Lung microvascular endothelial cell (primary cell): ENCODE measurements around the gene C4orf33. TPM values are rescaled to one million over a fixed set of nuclear protein-coding genes. Genes with fewer than 3 reads are reported as not detected.
"Not testable (repeated sequence)": the region's sequence is repeated elsewhere in the genome, so short reads cannot be mapped to it uniquely, and the experiment has no call there.

ENCODE experiments used
- DNase-seq, 2 donors: peaks; one replicate each; pipeline versions ENCODE4 v3.0.0 to v3.0.0-alpha.2; 2010; ENCODE audit warnings: low read depth in 2 of 2
- total RNA-seq: library from RNA; depleted of rRNA; stranded (reverse); fragments of >200 nt; gene quantifications from 2 replicates; pipeline ENCODE4 v1.2.1, GENCODE V29; 2014

C4orf33 gene
- total RNA-seq = 1.6 and 3.5 TPM in 2 replicates

- peak; percentile 62 to 78 for DNase-seq
Observed at GRCh38 chr4:129095811-129096454, at the start of gene C4orf33. TSS of gene C4orf33 (plus strand) at chr4:129096152. CDS start at chr4:129102611, 6,459 bp downstream.

GRCh38 chr4:129059028-129059427 is 36.9 kb upstream of the C4orf33 start:
- no peak for DNase-seq

- no peak for DNase-seq
Observed at GRCh38 chr4:129062580-129062979, 33.4 kb upstream of the C4orf33 start.

DNA sequence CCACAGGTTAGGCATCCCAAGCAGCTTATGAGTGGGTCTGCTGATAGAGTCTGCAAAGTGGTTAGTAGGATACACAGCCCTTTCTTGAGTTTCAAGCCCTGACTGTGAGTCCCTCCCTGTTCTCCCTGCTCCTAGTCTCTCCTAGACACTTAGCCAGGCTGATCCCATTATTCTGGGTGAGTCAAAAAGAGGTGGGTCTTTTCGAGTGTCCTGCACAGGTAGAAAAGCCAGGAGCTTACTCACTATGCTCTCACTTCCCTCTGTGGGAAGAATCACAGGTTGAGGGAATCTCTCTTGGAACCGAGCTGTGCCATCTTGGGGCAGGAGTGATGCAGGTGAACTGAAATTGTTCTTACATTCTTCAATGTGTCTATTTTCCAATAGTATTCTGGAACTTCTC is 32.3 kb upstream of the C4orf33 start:
- DNase-seq = no peak

DNA sequence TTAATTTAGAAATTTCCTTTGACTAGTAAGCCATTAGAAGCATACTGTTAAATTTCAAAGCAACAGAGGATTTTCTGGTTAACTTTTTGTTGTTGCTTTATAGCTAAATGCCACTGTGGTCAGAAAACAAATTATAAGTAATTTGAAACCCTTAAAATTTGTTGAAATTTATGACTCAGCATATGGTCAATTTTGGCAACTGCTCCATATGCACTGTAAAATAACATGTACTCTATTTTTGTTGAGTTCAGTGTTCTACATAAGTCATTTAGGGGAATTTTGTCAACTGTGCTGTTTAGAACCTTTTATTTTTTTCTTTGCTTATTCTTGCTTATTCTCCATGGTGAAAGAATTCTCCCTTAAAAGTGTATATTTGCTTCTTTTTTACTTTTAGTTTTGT is 31.2 kb upstream of the C4orf33 start:
- no peak for DNase-seq

GRCh38 chr4:129069537-129069936 is 26.4 kb upstream of the C4orf33 start:
- DNase-seq = not testable (repeated sequence)

DNA sequence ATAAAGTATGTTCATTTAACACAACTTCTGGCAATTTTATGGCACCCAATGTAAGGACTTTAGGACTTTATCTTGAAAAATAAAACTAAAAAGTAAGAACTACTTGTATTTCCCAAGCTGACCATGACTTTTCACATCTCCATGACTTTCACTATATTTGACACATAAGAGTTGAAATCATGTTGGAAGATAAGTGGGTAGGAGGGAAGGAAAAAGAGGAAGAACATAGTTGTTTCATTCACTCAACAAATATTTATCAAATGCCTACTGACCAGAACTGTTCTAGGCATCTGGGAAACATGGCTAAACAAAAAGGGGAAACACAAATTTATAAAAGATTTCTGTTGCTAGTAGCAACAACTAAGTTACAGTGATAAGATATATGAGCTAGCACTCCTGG is 18.6 kb upstream of the C4orf33 start:
- DNase-seq = no peak

DNA sequence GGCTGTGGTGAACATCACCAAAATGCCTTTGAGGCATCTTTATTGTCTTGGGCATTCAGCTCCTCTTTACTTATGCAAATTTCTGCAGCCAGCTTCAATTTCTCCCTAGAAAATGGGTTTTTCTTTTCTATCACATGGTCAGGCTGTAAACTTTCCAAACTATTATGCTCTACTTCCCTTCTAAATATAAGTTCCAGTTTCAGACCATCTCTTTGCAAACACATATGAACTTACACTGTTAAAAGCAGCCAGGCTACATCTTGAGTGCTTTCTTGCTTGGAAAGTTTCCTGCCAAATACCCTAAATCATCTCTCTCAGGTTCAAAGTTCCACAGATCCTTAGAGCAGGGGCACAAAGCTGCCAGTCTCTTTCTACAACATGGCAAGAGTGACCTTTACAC is 15.8 kb upstream of the C4orf33 start:
- DNase-seq = no peak

DNA sequence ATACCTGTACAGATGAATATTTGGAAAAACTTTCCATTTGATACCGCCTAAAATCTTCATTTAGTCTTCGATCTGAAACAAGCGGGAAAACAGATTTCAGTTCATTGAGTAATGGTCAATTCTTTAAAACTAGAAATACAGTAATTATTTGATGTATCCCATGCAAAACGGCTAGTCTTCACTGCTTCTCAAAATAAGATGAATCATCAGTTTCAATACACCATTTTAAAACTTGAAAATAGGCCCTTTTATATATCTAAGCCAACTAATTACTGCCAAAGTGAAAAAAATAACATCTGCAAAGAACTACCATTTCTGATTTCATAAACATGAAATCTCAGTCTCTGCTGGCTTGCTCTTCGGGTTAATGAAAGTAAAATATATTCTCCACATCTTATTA is 13.7 kb upstream of the C4orf33 start:
- no peak for DNase-seq

DNA sequence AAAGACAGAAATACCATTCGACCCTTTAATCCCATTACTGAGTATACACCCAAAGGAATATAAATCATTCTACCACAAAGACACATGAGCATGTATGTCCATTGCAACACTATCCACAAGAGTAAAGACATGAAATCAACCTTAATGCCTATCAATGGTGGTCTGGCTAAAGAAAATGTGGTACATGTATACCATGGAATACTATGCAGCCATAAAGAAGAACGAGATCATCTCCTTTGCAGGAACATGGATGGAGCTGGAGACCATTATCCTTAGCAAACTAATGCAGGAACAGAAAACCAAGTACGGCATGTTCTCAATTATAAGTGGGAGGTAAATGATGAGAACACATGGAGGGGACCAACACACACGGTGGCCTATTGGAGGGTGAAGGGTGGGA is 10.5 kb upstream of the C4orf33 start:
- DNase-seq = no peak

DNA sequence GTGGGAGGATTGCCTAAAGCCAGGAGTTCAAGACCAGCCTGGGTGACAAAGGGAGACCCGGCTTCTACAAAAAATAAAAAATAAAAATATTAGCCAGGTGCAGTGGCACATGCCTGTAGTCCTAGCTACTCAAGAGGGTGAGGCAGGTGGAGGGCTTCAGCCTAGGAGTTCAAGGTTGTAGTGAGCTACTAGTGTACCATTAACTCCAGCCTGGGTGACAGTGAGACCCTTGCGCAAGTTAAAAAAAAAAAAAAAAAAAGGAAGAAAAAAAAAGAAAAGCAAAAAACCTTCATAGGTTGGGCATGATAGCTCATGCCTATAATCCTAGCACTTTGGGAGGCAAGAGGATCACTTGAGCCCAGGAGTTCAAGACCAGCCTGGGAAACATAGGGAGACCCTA is 8.4 kb upstream of the C4orf33 start:
- DNase-seq = no peak

- DNase-seq = peak; percentile 13 to 21
Observed at GRCh38 chr4:129092631-129093190, 3.2 kb upstream of the C4orf33 start.

DNA sequence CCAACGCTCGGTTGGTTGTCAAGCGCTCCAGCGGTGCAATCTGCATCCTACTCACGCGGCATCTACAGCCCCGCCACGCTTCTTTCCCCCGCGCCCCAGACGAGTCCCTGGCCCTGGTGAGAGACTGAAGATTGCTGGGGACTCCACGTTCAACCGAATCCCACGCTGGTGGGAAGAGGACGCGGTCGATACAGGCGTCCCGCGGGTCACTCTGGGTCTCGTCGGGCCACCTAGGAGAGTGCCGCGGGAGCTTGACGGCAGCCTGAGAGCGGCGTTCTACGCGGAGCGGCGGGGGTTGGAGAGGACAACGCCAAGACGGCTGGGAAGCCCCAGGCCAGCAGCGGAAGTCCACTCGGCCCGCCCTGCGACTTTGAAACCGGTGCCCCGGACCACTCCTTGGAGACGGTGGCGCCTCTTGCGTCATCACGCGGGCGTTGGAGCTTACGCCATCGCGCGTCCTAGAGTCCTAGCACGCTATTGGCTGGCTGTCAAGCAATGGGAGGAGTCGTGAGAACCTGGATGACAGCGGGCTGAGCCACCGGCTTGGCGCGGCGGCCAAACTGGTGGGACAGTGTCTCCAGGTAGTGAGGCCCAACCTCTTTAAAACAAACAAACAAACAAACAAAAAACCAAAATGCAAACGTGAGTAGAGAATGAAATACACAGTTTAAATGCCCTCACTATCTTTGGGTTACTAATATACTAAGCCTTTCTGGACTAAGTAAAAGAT is 2.6 kb upstream of the C4orf33 start, which contains the start of gene SCLT1:
SCLT1 (minus strand) TSS at position 349 of the 730 bp plus-strand sequence. CDS start 436 bp downstream, outside the sequence.
- DNase-seq = peak; percentile 95 to 99

- DNase-seq = no peak
Observed at GRCh38 chr4:129094347-129094746, 1.6 kb upstream of the C4orf33 start.

DNA sequence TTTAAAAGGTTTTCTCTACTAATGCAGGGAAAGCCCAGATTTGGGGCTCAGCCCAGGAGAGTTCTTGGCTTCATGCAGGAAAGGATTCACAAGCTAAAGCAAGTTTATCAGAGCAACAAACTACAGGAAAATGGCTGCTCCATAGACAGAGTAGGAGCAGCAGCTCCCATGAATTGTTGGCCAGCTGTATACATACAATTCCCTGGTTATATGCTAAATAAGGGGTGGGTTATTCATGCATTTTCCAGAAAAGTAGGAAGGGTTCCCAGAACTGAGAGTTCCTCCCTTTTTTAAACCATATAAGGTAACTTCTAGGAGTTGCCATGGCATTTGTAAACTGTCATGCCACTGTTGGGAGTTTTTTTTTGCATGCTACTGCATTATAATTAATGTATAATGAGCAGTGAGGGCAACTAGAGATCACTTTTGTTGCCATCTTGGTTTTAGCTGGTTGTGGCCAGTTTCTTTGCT is 2.6 kb downstream of the C4orf33 start:
- no peak for DNase-seq

- no peak for DNase-seq
Observed at GRCh38 chr4:129109965-129110824, 14.2 kb downstream of the C4orf33 start.

- DNase-seq = no peak
Observed at GRCh38 chr4:129110931-129111330, 15.0 kb downstream of the C4orf33 start.

GRCh38 chr4:129111919-129112318 is 16.0 kb downstream of the C4orf33 start:
- DNase-seq = no peak

- DNase-seq = peak in 1 of 2 donors; percentile 27
Observed at GRCh38 chr4:129113434-129113833, 17.5 kb downstream of the C4orf33 start.

DNA sequence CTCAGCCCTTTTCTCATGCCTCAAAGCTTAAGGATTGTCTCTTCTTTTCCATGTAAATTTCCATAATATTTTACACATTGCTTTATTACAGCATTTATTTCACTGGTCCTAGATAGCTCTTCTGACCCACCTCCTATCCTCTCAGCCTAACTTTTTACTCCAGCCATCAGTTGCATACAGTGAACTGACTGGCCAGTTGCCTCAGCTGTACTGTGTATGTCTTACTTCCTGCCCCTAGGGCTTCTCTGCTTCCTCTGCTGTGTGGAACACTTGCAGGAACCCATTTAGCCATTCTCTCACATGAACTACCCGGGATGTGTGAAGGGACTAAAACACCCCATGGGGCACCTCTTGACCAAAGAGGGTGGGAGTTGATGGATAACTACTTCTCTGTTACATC is 18.0 kb downstream of the C4orf33 start:
- no peak for DNase-seq

DNA sequence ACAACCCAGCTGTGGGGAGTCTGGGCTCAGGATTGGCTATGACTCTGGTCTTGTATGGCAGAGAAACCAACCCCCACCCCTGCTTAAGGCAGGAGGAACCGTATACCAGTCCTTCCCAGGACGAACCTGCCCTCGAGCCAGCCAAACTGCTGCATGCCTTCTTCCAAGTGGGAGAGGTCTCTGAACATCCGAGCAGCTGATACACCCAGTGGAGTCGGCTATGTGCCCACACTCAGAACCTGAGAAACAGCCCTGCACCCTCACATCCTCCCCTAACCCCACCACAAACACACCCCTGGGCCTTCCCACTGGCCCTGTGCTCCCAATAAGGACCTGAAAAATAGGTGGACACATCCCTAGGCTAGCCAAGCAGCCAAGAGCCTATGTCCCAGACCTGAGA is 21.8 kb downstream of the C4orf33 start:
- DNase-seq = no peak

DNA sequence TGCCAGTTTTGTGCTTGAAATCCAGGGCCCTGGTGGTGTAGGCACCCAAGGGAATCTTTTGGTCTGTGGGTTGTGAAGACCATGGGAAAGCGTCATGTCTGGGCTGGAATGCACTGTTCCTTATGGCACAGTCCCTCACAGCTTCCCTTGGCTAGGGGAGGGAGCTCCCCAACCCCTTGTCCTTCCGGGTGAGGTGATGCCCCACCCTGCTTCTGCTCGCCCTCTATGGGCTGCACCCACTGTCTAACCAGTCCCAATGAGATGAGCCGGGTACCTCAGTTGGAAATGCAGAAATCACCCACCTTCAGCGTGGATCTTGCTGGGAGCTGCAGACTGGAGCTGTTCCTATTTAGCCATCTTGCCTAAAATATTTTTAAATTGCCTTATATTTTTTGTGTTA is 30.7 kb downstream of the C4orf33 start:
- not testable (repeated sequence) for DNase-seq
